K562 (cell line): ENCODE data around the gene CD151. TPM values are rescaled to one million over a fixed set of nuclear protein-coding genes. Genes with fewer than 3 reads are reported as not detected.

Experiments used
- ATF3 ChIP-seq, 2 experiments: fragments of 450-650 bp in 1 of 2; sonication (generic) in 1 of 2; formaldehyde crosslinking in 1 of 2; IDR thresholded peaks in 1 of 2; conservative IDR thresholded peaks in 1 of 2; 2 replicates each; pipeline versions ENCODE4 v1.6.1 to v1.8.1; 2016 to 2023; ENCODE audit warnings: mild to moderate bottlenecking in 2 of 2, moderate library complexity in 2 of 2, inconsistent platforms in 1 of 2, missing genetic modification reagents in 1 of 2
- BCL6 ChIP-seq: fragments of 250-450 bp; sonication (Bioruptor Pico); IDR thresholded peaks from 2 replicates; pipeline ENCODE4 v1.4.0; 2020
- BCLAF1 ChIP-seq, 2 experiments: fragments of 450-650 bp in 1 of 2; IDR thresholded peaks; 2 replicates each; pipeline ENCODE4 v1.6.1; 2011 to 2017; ENCODE audit warnings: low read depth in 2 of 2, antibody characterized with exemption in 1 of 2, borderline replicate concordance in 1 of 2, low read length in 1 of 2, mild to moderate bottlenecking in 1 of 2, mixed read lengths in 1 of 2; ENCODE audit not compliant: control insufficient read depth in 1 of 2
- FOXK2 ChIP-seq, 2 experiments: fragments of 450-650 bp; IDR thresholded peaks in 1 of 2; conservative IDR thresholded peaks in 1 of 2; 2 replicates each; pipeline ENCODE4 v1.6.1; 2016; ENCODE audit warnings: low read depth in 2 of 2, mild to moderate bottlenecking in 1 of 2
- LARP7 ChIP-seq: fragments of 450-650 bp; IDR thresholded peaks from 2 replicates; pipeline ENCODE4 v1.6.1; 2016
- MBD2 ChIP-seq: sonication (generic); IDR thresholded peaks from 2 replicates; pipeline ENCODE4 v1.6.1; 2016; ENCODE audit warnings: low read depth, borderline replicate concordance
- NFIX ChIP-seq: fragments of 250-450 bp; sonication (Bioruptor Pico); IDR thresholded peaks from 2 replicates; pipeline ENCODE4 v1.4.0; 2020; ENCODE audit warnings: low read depth, mild to moderate bottlenecking, moderate library complexity
- PML ChIP-seq: IDR thresholded peaks from 2 replicates; pipeline ENCODE4 v1.6.1; 2012; ENCODE audit warnings: low read length, inconsistent platforms
- PURB ChIP-seq: sonication (generic); formaldehyde crosslinking; IDR thresholded peaks from 2 replicates; pipeline ENCODE4 v1.9.0; 2021; ENCODE audit warnings: low read depth, mild to moderate bottlenecking, missing genetic modification reagents
- SRSF9 ChIP-seq: fragments of 200-400 bp; formaldehyde crosslinking; IDR thresholded peaks from 2 replicates; pipeline ENCODE4 v1.6.1; 2017; ENCODE audit warnings: low read depth, low read length, borderline replicate concordance
- THAP12 ChIP-seq: fragments of 250-450 bp; sonication (Bioruptor Pico); IDR thresholded peaks from 2 replicates; pipeline ENCODE4 v1.9.0; 2021; ENCODE audit warnings: mild to moderate bottlenecking, inconsistent platforms
- ZBED1 ChIP-seq: IDR thresholded peaks from 2 replicates; pipeline ENCODE4 v1.6.1; 2014
- ZFP91 ChIP-seq: sonication (generic); formaldehyde crosslinking; IDR thresholded peaks from 2 replicates; pipeline ENCODE4 v1.8.0; 2022; ENCODE audit warnings: mild to moderate bottlenecking, missing genetic modification reagents
- ZNF23 ChIP-seq: fragments of 250-450 bp; sonication (Bioruptor Pico); IDR thresholded peaks from 2 replicates; pipeline ENCODE4 v1.4.0; 2020; ENCODE audit warnings: mild to moderate bottlenecking
- ZNF431 ChIP-seq: sonication (generic); formaldehyde crosslinking; IDR thresholded peaks from 2 replicates; pipeline ENCODE4 v1.8.0; 2022; ENCODE audit warnings: mild to moderate bottlenecking, missing genetic modification reagents
- ZNF639 ChIP-seq, 2 experiments: fragments of 200-800 bp in 1 of 2; sonication (Bioruptor generic) in 1 of 2; sonication (generic) in 1 of 2; formaldehyde crosslinking in 1 of 2; IDR thresholded peaks in 1 of 2; conservative IDR thresholded peaks in 1 of 2; 2 replicates each; pipeline versions ENCODE4 v1.5.0 to v1.6.1; 2016 to 2020; ENCODE audit warnings: missing compliant biosample characterization in 1 of 2, missing genetic modification characterization in 1 of 2, missing genetic modification reagents in 1 of 2
- polyA plus RNA-seq, 8 experiments: library from polyadenylated mRNA; depleted of rRNA in 4 of 8; stranded (reverse) in 5 of 8; unstranded in 3 of 8; fragments of >200 nt; fragmentation: Nextera tagmentation in 2 of 8; fragmentation: Illumina TruSeq in 1 of 8; extraction: Ambion mirVana in 2 of 8; extraction: Trizol in 1 of 8; gene quantifications; 2 replicates each; pipeline versions ENCODE4 v1.2.1 to v1.2.3, GENCODE V29; 2011 to 2014; ENCODE audit warnings: inconsistent platforms in 1 of 8, missing spikeins in 1 of 8
- total RNA-seq, 7 experiments: library from RNA; depleted of rRNA in 6 of 7; stranded (reverse); fragments of >200 nt in 6 of 7; fragmentation: Illumina TruSeq in 2 of 7; extraction: Trizol in 2 of 7; gene quantifications; 2 replicates each; pipeline versions ENCODE4 v1.2.1 to v1.2.3, GENCODE V29; 2011 to 2021; ENCODE audit warnings: low replicate concordance in 1 of 7

Gene CD151
- total and polyA plus RNA-seq, 9 of the 15 experiments (the other 6 are each of a cell fraction or from before 2014, with no cell fraction given) = 2.3 to 187 (median 140) TPM

GRCh38 chr11:875769-876301, 43.1 kb downstream of the CD151 start (continued):
- TF ChIP-seq THAP12 (CRISPR knock-in tag) (no peak), SRSF9 (no peak), ZFP91 (CRISPR knock-in tag) (no peak), ZNF639 (CRISPR knock-in tag; conservative IDR thresholded peaks at IDR 0.05 in 1 of 2, IDR thresholded peaks at IDR 0.05 in 1 of 2) (no peak), ATF3 (IDR thresholded peaks at IDR 0.05) (no peak), ATF3 (CRISPR knock-in tag; conservative IDR thresholded peaks at IDR 0.05) (no peak), NFIX (CRISPR knock-in tag) (no peak), PML (peak; percentile 92), ZBED1 (no peak), BCLAF1 (IDR thresholded peaks at IDR 0.05; ENCODE audit: borderline replicate concordance in 1 of 2, control insufficient read depth in 1 of 2, low read depth in 2 of 2, low read length in 1 of 2) (no peak), LARP7 (no peak), ZNF431 (no peak), ZNF23 (no peak), BCL6 (no peak), MBD2 (peak; percentile 65), FOXK2 (conservative IDR thresholded peaks at IDR 0.05 in 1 of 2, IDR thresholded peaks at IDR 0.05 in 1 of 2; ENCODE audit: low read depth in 2 of 2) (0 out of 4 replicates have a peak, but pooled peaks of 1 of the 2 experiments have one; percentile 42), PURB (CRISPR knock-in tag) (no peak)
